Vagina (tissue), 2 donors: ENCODE measurements around the gene ZNF346. TPM values are rescaled to one million over a fixed set of nuclear protein-coding genes. Genes with fewer than 3 reads are reported as not detected.
A peak's percentile ranks its signal among the peaks of the same experiment; 100 is the strongest.

Experiments
- DNase-seq, 2 donors: peaks; one replicate each; pipeline ENCODE4 v3.0.0-alpha.2; 2017; ENCODE audit errors: extremely low spot score in 2 of 2
- H3K27ac ChIP-seq: fragments of 200-600 bp; sonication (generic); one replicate; pipeline ENCODE4 v1.5.1; 2019
- H3K27me3 ChIP-seq: fragments of 200-600 bp; sonication (generic); one replicate; pipeline ENCODE4 v1.5.1; 2019
- H3K36me3 ChIP-seq, 2 donors: fragments of 200-600 bp; sonication (generic); one replicate each; pipeline ENCODE4 v1.5.1; 2017 to 2019
- H3K4me1 ChIP-seq: fragments of 200-600 bp; sonication (generic); one replicate; pipeline ENCODE4 v1.5.1; 2019
- H3K4me3 ChIP-seq, 2 donors: fragments of 200-600 bp; sonication (generic); 1 replicate in 1 of 2; 2 replicates in 1 of 2; pipeline ENCODE4 v1.5.1; 2016 to 2019
- H3K9me3 ChIP-seq: fragments of 200-600 bp; sonication (generic); one replicate; pipeline ENCODE4 v1.5.1; 2019
- CTCF ChIP-seq, 3 experiments: fragments of 450-650 bp in 2 of 3; fragments of 200-600 bp in 1 of 3; sonication (generic) in 1 of 3; IDR thresholded peaks; one replicate each; pipeline ENCODE4 v1.5.1; 2017 to 2019; ENCODE audit warnings: antibody characterized with exemption in 3 of 3, mild to moderate bottlenecking in 2 of 3, moderate library complexity in 2 of 3
- POLR2A ChIP-seq, 2 donors: fragments of 450-650 bp; IDR thresholded peaks; one replicate each; pipeline ENCODE4 v1.6.1; 2017; ENCODE audit warnings: antibody characterized with exemption in 2 of 2, mild to moderate bottlenecking in 2 of 2, moderate library complexity in 2 of 2
- POLR2AphosphoS5 ChIP-seq, 2 donors: sonication (generic); formaldehyde crosslinking; IDR thresholded peaks; one replicate each; pipeline ENCODE4 v1.9.0; 2017; ENCODE audit warnings: antibody characterized with exemption in 2 of 2, mild to moderate bottlenecking in 2 of 2, low read depth in 1 of 2; ENCODE audit not compliant: insufficient read depth in 1 of 2
- intact Hi-C: fragments of 100-400 bp; cut with DNase I; formaldehyde crosslinking; loops from one replicate; pipeline ENCODE4 v1.15.1; 2023
- total RNA-seq: library from RNA; depleted of rRNA; stranded (reverse); fragments of >200 nt; gene quantifications from one replicate; pipeline ENCODE4 v1.2.3, GENCODE V29; 2016

The ZNF346 gene
- total RNA-seq, 1 donor from 2014 or later = 52.1 TPM

DNA sequence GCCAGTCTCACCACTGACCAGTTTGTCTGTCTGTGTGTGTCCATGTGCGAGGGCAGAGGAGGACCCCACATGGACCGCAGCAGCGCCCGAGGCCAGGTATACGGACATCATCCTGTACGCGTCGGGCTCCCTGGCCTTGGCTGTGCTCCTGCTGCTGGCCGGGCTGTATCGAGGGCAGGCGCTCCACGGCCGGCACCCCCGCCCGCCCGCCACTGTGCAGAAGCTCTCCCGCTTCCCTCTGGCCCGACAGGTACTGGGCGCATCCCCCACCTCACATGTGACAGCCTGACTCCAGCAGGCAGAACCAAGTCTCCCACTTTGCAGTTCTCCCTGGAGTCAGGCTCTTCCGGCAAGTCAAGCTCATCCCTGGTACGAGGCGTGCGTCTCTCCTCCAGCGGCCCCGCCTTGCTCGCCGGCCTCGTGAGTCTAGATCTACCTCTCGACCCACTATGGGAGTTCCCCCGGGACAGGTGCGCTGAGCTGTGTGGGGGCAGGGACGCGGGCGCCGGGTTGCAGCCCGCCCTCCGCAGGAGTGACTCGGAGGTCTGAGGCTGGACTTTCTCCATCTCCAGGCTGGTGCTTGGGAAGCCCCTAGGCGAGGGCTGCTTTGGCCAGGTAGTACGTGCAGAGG, 70.7 kb downstream of the ZNF346 start:
- Histone ChIP-seq H3K27ac (no peak overlapping the region), H3K27me3 (no peaks in the 10 kb centered on the region), H3K4me3 (no peak overlapping the region), H3K9me3 (no peaks in the 10 kb centered on the region), H3K4me1 (peaks cover 41% of the 10 kb centered on the region), H3K36me3 (no peaks in the 10 kb centered on the region)
- intact Hi-C loops = no loop called here
- TF ChIP-seq POLR2A (IDR thresholded peaks at IDR 0.05) = no peak
- no peak for TF ChIP-seq POLR2AphosphoS5 (IDR thresholded peaks at IDR 0.05; ENCODE audit: insufficient read depth in 1 of 2, low read depth in 1 of 2)
- no peak for TF ChIP-seq CTCF (IDR thresholded peaks at IDR 0.05)
- no peak for DNase-seq

DNA sequence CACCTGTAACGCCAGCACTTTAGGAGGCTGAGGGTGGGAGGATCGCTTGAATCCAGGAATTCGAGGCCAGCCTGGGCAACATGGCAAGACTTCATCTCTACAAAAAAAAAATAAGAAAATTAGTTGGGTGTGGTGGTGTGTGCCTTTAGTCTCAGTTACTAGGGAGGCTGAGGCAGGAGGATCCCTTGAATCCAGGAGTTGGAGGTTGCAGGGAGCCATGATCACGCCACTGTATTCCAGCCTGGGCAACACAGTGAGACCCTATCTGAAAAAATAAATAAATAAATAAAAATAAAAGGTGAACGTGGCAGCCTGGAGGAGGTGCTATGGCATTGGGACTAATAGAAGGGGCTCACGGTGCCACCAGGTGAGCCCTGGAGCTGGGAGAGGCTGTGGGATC, 71.3 kb downstream of the ZNF346 start:
- no peaks in the 10 kb centered on the region for H3K9me3 ChIP-seq
- H3K4me1 ChIP-seq = peaks cover 39% of the 10 kb centered on the region
- peak overlapping the region; percentile 30 for H3K27ac ChIP-seq
- no peaks in the 10 kb centered on the region for H3K36me3 ChIP-seq
- no peaks in the 10 kb centered on the region for H3K27me3 ChIP-seq
- intact Hi-C loops = no loop called here
- H3K4me3 ChIP-seq = no peak overlapping the region
- DNase-seq = no peak
- TF ChIP-seq CTCF (IDR thresholded peaks at IDR 0.05) (no peak), POLR2A (IDR thresholded peaks at IDR 0.05) (no peak), POLR2AphosphoS5 (IDR thresholded peaks at IDR 0.05; ENCODE audit: insufficient read depth in 1 of 2, low read depth in 1 of 2) (no peak)

- Histone ChIP-seq H3K36me3 (no peaks in the 10 kb centered on the region), H3K27ac (peak overlapping the region; percentile 30), H3K4me1 (peaks cover 32% of the 10 kb centered on the region), H3K4me3 (no peak overlapping the region), H3K9me3 (no peaks in the 10 kb centered on the region), H3K27me3 (no peaks in the 10 kb centered on the region)
- intact Hi-C loops = no loop called here
- DNase-seq = no peak
- TF ChIP-seq CTCF (IDR thresholded peaks at IDR 0.05) (no peak), POLR2A (IDR thresholded peaks at IDR 0.05) (no peak), POLR2AphosphoS5 (IDR thresholded peaks at IDR 0.05; ENCODE audit: insufficient read depth in 1 of 2, low read depth in 1 of 2) (peak in 1 of 2 donors; percentile 89)
These were observed 72.0 kb downstream of the ZNF346 start for GRCh38 chr5:177094224-177095087.

DNA sequence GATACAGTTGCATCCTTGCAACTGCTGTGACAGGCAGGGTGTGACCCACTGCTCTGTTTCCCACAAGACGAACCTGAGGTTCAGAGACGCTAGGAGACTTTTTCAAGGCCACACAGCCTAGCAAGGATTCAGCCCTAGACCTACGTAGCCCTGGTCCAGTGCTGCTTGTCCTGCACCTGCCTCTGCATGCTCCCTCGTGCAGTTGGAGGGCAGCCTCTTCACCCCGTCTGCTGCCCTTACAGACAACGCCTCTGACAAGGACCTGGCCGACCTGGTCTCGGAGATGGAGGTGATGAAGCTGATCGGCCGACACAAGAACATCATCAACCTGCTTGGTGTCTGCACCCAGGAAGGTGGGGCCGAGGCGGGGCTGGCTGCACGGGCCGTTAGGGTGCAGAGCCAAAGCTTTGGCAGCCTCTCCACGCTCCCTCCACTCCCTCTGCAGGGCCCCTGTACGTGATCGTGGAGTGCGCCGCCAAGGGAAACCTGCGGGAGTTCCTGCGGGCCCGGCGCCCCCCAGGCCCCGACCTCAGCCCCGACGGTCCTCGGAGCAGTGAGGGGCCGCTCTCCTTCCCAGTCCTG, 72.7 kb downstream of the ZNF346 start:
- H3K36me3 ChIP-seq = no peaks in the 10 kb centered on the region
- no peak overlapping the region for H3K4me3 ChIP-seq
- H3K9me3 ChIP-seq = no peaks in the 10 kb centered on the region
- intact Hi-C loops = no loop called here
- peak overlapping the region; percentile 30 for H3K27ac ChIP-seq
- no peaks in the 10 kb centered on the region for H3K27me3 ChIP-seq
- H3K4me1 ChIP-seq = peaks cover 27% of the 10 kb centered on the region
- TF ChIP-seq POLR2AphosphoS5 (IDR thresholded peaks at IDR 0.05; ENCODE audit: insufficient read depth in 1 of 2, low read depth in 1 of 2) (no peak), POLR2A (IDR thresholded peaks at IDR 0.05) (no peak), CTCF (IDR thresholded peaks at IDR 0.05) (no peak)
- DNase-seq = no peak
